Adipose tissue (tissue), 3 donors: ENCODE results near the gene CUL7. TPM values are rescaled to one million over a fixed set of nuclear protein-coding genes. Genes with fewer than 3 reads are reported as not detected.
"Not testable (repeated sequence)": the region's sequence is repeated elsewhere in the genome, so short reads cannot be mapped to it uniquely, and the experiment has no call there.

Experiments used
- H3K27ac ChIP-seq: one replicate; pipeline ENCODE4 v1.5.1; 2013; ENCODE audit warnings: low read depth, low read length
- WGBS, 3 donors: extraction: QIAGEN DNeasy Blood & Tissue Kit; methylation state at CpG; one replicate each; pipeline ENCODE4 v1.1.7; 2013; 5-methylcytosine and 5-hydroxymethylcytosine counted together
- polyA plus RNA-seq, 3 donors: library from polyadenylated mRNA; stranded (reverse); fragments of 200-250 nt; gene quantifications; one replicate each; pipeline ENCODE4 v1.2.3, GENCODE V29; 2013
- donor health status: healthy with polysubstance abuse.
- donor health status: Bipolar disorder and iron deficiency.
- donor health status: healthy.

The CUL7 gene
- 1 to 10 TPM; 8.9 to 9.6 (median 9.3) TPM for polyA plus RNA-seq

GRCh38 chr6:43053545-43054205 lies at the start of gene CUL7:
TSS of gene CUL7 (minus strand) at chr6:43053851. CDS start at chr6:43052788, 1,063 bp downstream.
- 1 to 2% (median 1%) methylated on average over 42 to 45 of the region's 45 CpGs for WGBS, 3 donors
- H3K27ac ChIP-seq = no peak within 1 kb of the TSS

GRCh38 chr6:43101497-43101896 lies 47.8 kb upstream of the CUL7 start:
- H3K27ac ChIP-seq = no peak overlapping the region
- 65 to 77% (median 75%) methylated on average over 4 of the region's 4 CpGs for WGBS, 3 donors

- 70 to 89% (median 88%) methylated on average over 4 of the region's 4 CpGs for WGBS, 3 donors
- H3K27ac ChIP-seq = no peak overlapping the region
Measured at GRCh38 chr6:43097502-43097901, 43.9 kb upstream of the CUL7 start.

- no peak overlapping the region for H3K27ac ChIP-seq
- 43 to 50% (median 43%) methylated on average over 5 of the region's 5 CpGs for WGBS, 3 donors
Measured at GRCh38 chr6:43097098-43097489, 43.4 kb upstream of the CUL7 start.

GRCh38 chr6:43096451-43097097 lies 42.9 kb upstream of the CUL7 start:
- no peak overlapping the region for H3K27ac ChIP-seq
- WGBS, 3 donors = 44 to 52% (median 46%) methylated on average over 8 of the region's 8 CpGs

GRCh38 chr6:43095939-43096338 lies 42.3 kb upstream of the CUL7 start:
- 56 to 69% (median 56%) methylated on average over 7 of the region's 7 CpGs for WGBS, 3 donors

GRCh38 chr6:43093436-43094289 lies 40.0 kb upstream of the CUL7 start:
- 48 to 73% (median 58%) methylated on average over 9 of the region's 9 CpGs for WGBS, 3 donors
- H3K27ac ChIP-seq = no peak overlapping the region

More at GRCh38 chr6:43095939-43096338, 42.3 kb upstream of the CUL7 start:
- H3K27ac ChIP-seq = no peak overlapping the region

GRCh38 chr6:43092635-43093034 lies 39.0 kb upstream of the CUL7 start:
- no peak overlapping the region for H3K27ac ChIP-seq

- WGBS, 3 donors = 76 to 87% (median 87%) methylated on average over 10 of the region's 10 CpGs
- no peak overlapping the region for H3K27ac ChIP-seq
Measured at GRCh38 chr6:43091436-43091991, 37.9 kb upstream of the CUL7 start.

- WGBS, 3 donors = 63 to 84% (median 78%) methylated on average over 5 of the region's 5 CpGs
- H3K27ac ChIP-seq = no peak overlapping the region
Measured at GRCh38 chr6:43091020-43091419, 37.4 kb upstream of the CUL7 start.

- H3K27ac ChIP-seq = no peak overlapping the region
- WGBS, 3 donors = 50 to 64% (median 62%) methylated on average over 2 of the region's 2 CpGs
Measured at GRCh38 chr6:43090559-43090956, 36.9 kb upstream of the CUL7 start.

- H3K27ac ChIP-seq = no peak overlapping the region
Measured at GRCh38 chr6:43089874-43090558, 36.4 kb upstream of the CUL7 start.

GRCh38 chr6:43089467-43089866 lies 35.8 kb upstream of the CUL7 start:
- no peak overlapping the region for H3K27ac ChIP-seq
- 56 to 62% (median 60%) methylated on average over 4 of the region's 4 CpGs for WGBS, 3 donors

More at GRCh38 chr6:43089874-43090558, 36.4 kb upstream of the CUL7 start:
- 67 to 84% (median 76%) methylated on average over 8 of the region's 8 CpGs for WGBS, 3 donors

- H3K27ac ChIP-seq = no peak overlapping the region
- WGBS, 3 donors = 92 to 94% (median 92%) methylated on average over 4 of the region's 4 CpGs
Measured at GRCh38 chr6:43088654-43089056, 35.0 kb upstream of the CUL7 start.

- 78 to 82% (median 79%) methylated on average over 8 of the region's 8 CpGs for WGBS, 3 donors
- H3K27ac ChIP-seq = no peak overlapping the region
Measured at GRCh38 chr6:43086022-43086658, 32.5 kb upstream of the CUL7 start.

GRCh38 chr6:43082806-43083655 lies 29.4 kb upstream of the CUL7 start:
- WGBS, 3 donors = 59 to 78% (median 65%) methylated on average over 13 of the region's 13 CpGs
- no peak overlapping the region for H3K27ac ChIP-seq

- not testable (repeated sequence) for H3K27ac ChIP-seq
- 90 to 93% (median 90%) methylated on average over 9 of the region's 9 CpGs for WGBS, 3 donors
Measured at GRCh38 chr6:43081922-43082321, 28.3 kb upstream of the CUL7 start.
